ENCODE results near the gene CPPED1.
"Not testable (repeated sequence)": the region's sequence is repeated elsewhere in the genome, so short reads cannot be mapped to it uniquely, and the experiment has no call there.

DNA sequence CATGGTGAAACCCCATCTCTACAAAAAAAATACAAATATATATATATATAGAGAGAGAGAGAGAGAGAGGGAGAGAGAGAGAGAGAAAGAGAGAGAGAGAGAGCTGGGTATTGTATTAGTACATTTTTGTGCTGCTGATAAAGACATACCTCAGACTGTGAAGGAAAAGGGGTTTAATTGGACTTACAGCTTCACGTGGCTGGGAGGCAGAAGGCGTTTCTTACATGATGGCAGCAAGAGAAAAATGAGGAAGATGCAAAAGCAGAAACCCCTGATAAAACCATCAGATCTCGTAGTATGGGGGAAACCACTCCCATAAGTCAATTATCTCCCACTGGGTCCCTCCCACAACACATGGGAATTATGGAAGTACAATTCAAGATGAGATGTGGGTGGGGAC lies 37.5 kb downstream of the CPPED1 start:
- TF ChIP-seq, protein P1, sequence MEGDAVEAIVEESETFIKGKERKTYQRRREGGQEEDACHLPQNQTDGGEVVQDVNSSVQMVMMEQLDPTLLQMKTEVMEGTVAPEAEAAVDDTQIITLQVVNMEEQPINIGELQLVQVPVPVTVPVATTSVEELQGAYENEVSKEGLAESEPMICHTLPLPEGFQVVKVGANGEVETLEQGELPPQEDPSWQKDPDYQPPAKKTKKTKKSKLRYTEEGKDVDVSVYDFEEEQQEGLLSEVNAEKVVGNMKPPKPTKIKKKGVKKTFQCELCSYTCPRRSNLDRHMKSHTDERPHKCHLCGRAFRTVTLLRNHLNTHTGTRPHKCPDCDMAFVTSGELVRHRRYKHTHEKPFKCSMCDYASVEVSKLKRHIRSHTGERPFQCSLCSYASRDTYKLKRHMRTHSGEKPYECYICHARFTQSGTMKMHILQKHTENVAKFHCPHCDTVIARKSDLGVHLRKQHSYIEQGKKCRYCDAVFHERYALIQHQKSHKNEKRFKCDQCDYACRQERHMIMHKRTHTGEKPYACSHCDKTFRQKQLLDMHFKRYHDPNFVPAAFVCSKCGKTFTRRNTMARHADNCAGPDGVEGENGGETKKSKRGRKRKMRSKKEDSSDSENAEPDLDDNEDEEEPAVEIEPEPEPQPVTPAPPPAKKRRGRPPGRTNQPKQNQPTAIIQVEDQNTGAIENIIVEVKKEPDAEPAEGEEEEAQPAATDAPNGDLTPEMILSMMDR (conservative IDR thresholded peaks at IDR 0.05), result not testable (repeated sequence)
- not testable (repeated sequence) for TF ChIP-seq ZFX (IDR thresholded peaks at IDR 0.05)
